Caco-2 (cell line): ENCODE measurements around the gene YY1. TPM values are rescaled to one million over a fixed set of nuclear protein-coding genes. Genes with fewer than 3 reads are reported as not detected.

Source experiments
- BruUV-seq: library from RNA; stranded (reverse); fragments of 400-500 nt; replicated peaks from 2 replicates; lab custom pipeline; 2021; lab: Mats Ljungman, UMichigan
- CTCF ChIA-PET: fragments of 300-600 bp; sonication (Branson Sonifier 250); formaldehyde crosslinking; loops from one replicate; lab custom pipeline; 2022; ENCODE audit warnings: antibody characterized with exemption; lab: Charles Lee
- POLR2A ChIA-PET: fragments of 300-600 bp; sonication (Branson Sonifier 250); formaldehyde crosslinking; loops from one replicate; lab custom pipeline; 2022; ENCODE audit warnings: antibody characterized with exemption; lab: Charles Lee
- DNase-seq, 2 experiments: peaks; one replicate each; pipeline versions ENCODE4 v3.0.0 to v3.0.0-alpha.2; 2020 to 2022
- H3K27me3 ChIP-seq: replicated peaks from 2 replicates; pipeline ENCODE4 v1.6.0; 2011; ENCODE audit warnings: low read length; ENCODE audit not compliant: control insufficient read depth, insufficient read depth
- H3K36me3 ChIP-seq: 2 replicates; pipeline ENCODE4 v1.5.1; 2011; ENCODE audit warnings: low read length; ENCODE audit not compliant: control insufficient read depth, insufficient read depth
- H3K4me1 ChIP-seq: fragments of 250-450 bp; sonication (Bioruptor Pico); 2 replicates; pipeline ENCODE4 v1.5.1; 2020; ENCODE audit warnings: mild to moderate bottlenecking
- H3K4me3 ChIP-seq: 2 replicates; pipeline ENCODE4 v1.5.1; 2011; ENCODE audit warnings: low read depth, mild to moderate bottlenecking, control low read depth, low read length
- H3K9me3 ChIP-seq: fragments of 250-450 bp; sonication (Bioruptor Pico); 2 replicates; pipeline ENCODE4 v1.5.1; 2020; ENCODE audit warnings: mild to moderate bottlenecking, moderate library complexity
- H3K27ac Mint-ChIP-seq: one replicate; pipeline ENCODE4 v1.8.0; 2022; ENCODE audit warnings: mixed read lengths; ENCODE audit not compliant: unreplicated experiment
- H3K27me3 Mint-ChIP-seq: one replicate; pipeline ENCODE4 v1.8.0; 2022; ENCODE audit warnings: mixed read lengths; ENCODE audit not compliant: insufficient read depth, unreplicated experiment
- H3K36me3 Mint-ChIP-seq: one replicate; pipeline ENCODE4 v1.8.0; 2022; ENCODE audit warnings: mild to moderate bottlenecking, mixed read lengths; ENCODE audit not compliant: insufficient read depth, unreplicated experiment
- H3K4me1 Mint-ChIP-seq: one replicate; pipeline ENCODE4 v1.8.0; 2022; ENCODE audit warnings: low read depth, mixed read lengths; ENCODE audit not compliant: unreplicated experiment
- H3K4me3 Mint-ChIP-seq: one replicate; pipeline ENCODE4 v1.8.0; 2022; ENCODE audit warnings: mild to moderate bottlenecking, moderate library complexity, mixed read lengths; ENCODE audit not compliant: unreplicated experiment
- H3K9me3 Mint-ChIP-seq: one replicate; pipeline ENCODE4 v1.8.0; 2022; ENCODE audit warnings: mixed read lengths; ENCODE audit not compliant: unreplicated experiment
- intact Hi-C: fragments of 100-400 bp; cut with micrococcal nuclease; formaldehyde crosslinking; loops from one replicate; pipeline ENCODE4 v1.10.0; 2022; ENCODE audit not compliant: unreplicated experiment
- total RNA-seq: library from RNA; stranded (reverse); gene quantifications from 2 replicates; pipeline ENCODE4 v1.2.3, GENCODE V29; 2022
- TF ChIP-seq, protein P1 (sequence below), 2 experiments: fragments of 200-600 bp in 1 of 2; IDR thresholded peaks; 1 replicate in 1 of 2; 2 replicates in 1 of 2; pipeline versions ENCODE4 v1.5.1 to v1.8.0; 2011 to 2022; ENCODE audit warnings: antibody characterized with exemption in 1 of 2, control low read depth in 1 of 2, inconsistent platforms in 1 of 2, low read depth in 1 of 2, low read length in 1 of 2, mild to moderate bottlenecking in 1 of 2, moderate library complexity in 1 of 2; ENCODE audit not compliant: insufficient read depth in 1 of 2, severe bottlenecking in 1 of 2, unreplicated experiment in 1 of 2

The YY1 gene
- total RNA-seq, 1 experiment from 2014 or later, result 94.1 TPM

DNA sequence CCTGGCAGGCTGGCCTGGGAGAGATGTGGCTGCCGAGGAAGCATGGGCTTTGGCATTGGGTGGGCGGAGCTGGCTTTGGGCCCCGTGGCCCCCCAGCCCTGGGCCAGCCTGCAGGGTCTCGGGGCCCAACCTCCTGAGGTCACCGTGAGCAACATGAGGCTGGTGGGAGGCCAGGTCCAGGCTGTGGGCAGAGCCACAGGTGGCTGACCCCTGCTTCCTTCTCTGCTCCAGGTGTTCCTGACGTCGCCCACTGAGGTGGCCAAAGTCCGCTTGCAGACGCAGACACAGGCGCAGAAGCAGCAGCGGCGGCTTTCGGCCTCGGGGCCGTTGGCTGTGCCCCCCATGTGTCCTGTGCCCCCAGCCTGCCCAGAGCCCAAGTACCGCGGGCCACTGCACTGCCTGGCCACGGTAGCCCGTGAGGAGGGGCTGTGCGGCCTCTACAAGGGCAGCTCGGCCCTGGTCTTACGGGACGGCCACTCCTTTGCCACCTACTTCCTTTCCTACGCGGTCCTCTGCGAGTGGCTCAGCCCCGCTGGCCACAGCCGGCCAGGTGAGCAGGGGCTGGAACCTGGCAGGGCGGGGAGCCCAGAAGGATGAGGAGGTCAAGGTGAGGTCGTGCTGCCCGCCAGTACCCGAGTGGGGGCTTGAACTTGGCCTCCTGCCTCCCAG is 89.7 kb downstream of the YY1 start:
- H3K4me1 ChIP-seq, result peaks cover 6% of the 10 kb centered on the region; the same call in 1 of the 2 replicates
- H3K4me3 Mint-ChIP-seq, result no peak overlapping the region
- no peaks in the 10 kb centered on the region for H3K36me3 ChIP-seq
- H3K4me1 Mint-ChIP-seq, result no peaks in the 10 kb centered on the region
- intact Hi-C loops, result no loop called here
- CTCF ChIA-PET, result no interaction called here
- H3K9me3 Mint-ChIP-seq, result no peaks in the 10 kb centered on the region
- peaks cover 9% of the 10 kb centered on the region for H3K36me3 Mint-ChIP-seq
- no peak for DNase-seq
- H3K27me3 Mint-ChIP-seq, result no peaks in the 10 kb centered on the region
- H3K27me3 ChIP-seq, result no peaks in the 10 kb centered on the region
- no TSS peak for BruUV-seq
- POLR2A ChIA-PET, result no interaction called here
- no peak overlapping the region for H3K4me3 ChIP-seq
- H3K27ac Mint-ChIP-seq, result no peak overlapping the region
- no peaks in the 10 kb centered on the region for H3K9me3 ChIP-seq
- TF ChIP-seq, protein P1, sequence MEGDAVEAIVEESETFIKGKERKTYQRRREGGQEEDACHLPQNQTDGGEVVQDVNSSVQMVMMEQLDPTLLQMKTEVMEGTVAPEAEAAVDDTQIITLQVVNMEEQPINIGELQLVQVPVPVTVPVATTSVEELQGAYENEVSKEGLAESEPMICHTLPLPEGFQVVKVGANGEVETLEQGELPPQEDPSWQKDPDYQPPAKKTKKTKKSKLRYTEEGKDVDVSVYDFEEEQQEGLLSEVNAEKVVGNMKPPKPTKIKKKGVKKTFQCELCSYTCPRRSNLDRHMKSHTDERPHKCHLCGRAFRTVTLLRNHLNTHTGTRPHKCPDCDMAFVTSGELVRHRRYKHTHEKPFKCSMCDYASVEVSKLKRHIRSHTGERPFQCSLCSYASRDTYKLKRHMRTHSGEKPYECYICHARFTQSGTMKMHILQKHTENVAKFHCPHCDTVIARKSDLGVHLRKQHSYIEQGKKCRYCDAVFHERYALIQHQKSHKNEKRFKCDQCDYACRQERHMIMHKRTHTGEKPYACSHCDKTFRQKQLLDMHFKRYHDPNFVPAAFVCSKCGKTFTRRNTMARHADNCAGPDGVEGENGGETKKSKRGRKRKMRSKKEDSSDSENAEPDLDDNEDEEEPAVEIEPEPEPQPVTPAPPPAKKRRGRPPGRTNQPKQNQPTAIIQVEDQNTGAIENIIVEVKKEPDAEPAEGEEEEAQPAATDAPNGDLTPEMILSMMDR (IDR thresholded peaks at IDR 0.05; ENCODE audit: insufficient read depth in 1 of 2, low read depth in 1 of 2, low read length in 1 of 2, severe bottlenecking in 1 of 2, unreplicated experiment in 1 of 2), result no peak

GRCh38 chr14:100329233-100330006 is 90.5 kb downstream of the YY1 start:
- Histone ChIP-seq H3K27me3 (no peaks in the 10 kb centered on the region), H3K36me3 (no peaks in the 10 kb centered on the region), H3K4me3 (no peak overlapping the region), H3K4me1 (peaks cover 6% of the 10 kb centered on the region; the same call in 1 of the 2 replicates), H3K9me3 (no peaks in the 10 kb centered on the region)
- CTCF ChIA-PET, result no interaction called here
- no peaks in the 10 kb centered on the region for H3K4me1 Mint-ChIP-seq
- BruUV-seq, result no TSS peak
- TF ChIP-seq, protein P1 (IDR thresholded peaks at IDR 0.05; ENCODE audit: insufficient read depth in 1 of 2, low read depth in 1 of 2, low read length in 1 of 2, severe bottlenecking in 1 of 2, unreplicated experiment in 1 of 2), result no peak
- no peak overlapping the region for H3K27ac Mint-ChIP-seq
- peaks cover 14% of the 10 kb centered on the region for H3K36me3 Mint-ChIP-seq
- intact Hi-C loops, result no loop called here
- no peaks in the 10 kb centered on the region for H3K9me3 Mint-ChIP-seq
- POLR2A ChIA-PET, result no interaction called here
- no peak for DNase-seq
- no peak overlapping the region for H3K4me3 Mint-ChIP-seq
- H3K27me3 Mint-ChIP-seq, result no peaks in the 10 kb centered on the region

GRCh38 chr14:100330007-100330344 is 91.0 kb downstream of the YY1 start:
- Histone ChIP-seq H3K36me3 (no peaks in the 10 kb centered on the region), H3K4me3 (no peak overlapping the region), H3K9me3 (no peaks in the 10 kb centered on the region), H3K4me1 (peaks cover 6% of the 10 kb centered on the region; the same call in 1 of the 2 replicates), H3K27me3 (no peaks in the 10 kb centered on the region)
- TF ChIP-seq, protein P1 (IDR thresholded peaks at IDR 0.05; ENCODE audit: insufficient read depth in 1 of 2, low read depth in 1 of 2, low read length in 1 of 2, severe bottlenecking in 1 of 2, unreplicated experiment in 1 of 2), result no peak
- ChIA-PET CTCF (no interaction called here), POLR2A (no interaction called here)
- no TSS peak for BruUV-seq
- H3K27ac Mint-ChIP-seq, result no peak overlapping the region
- H3K4me1 Mint-ChIP-seq, result no peaks in the 10 kb centered on the region
- intact Hi-C loops, result no loop called here
- no peak overlapping the region for H3K4me3 Mint-ChIP-seq
- no peak for DNase-seq
- H3K36me3 Mint-ChIP-seq, result peaks cover 14% of the 10 kb centered on the region
- H3K27me3 Mint-ChIP-seq, result no peaks in the 10 kb centered on the region
- H3K9me3 Mint-ChIP-seq, result no peaks in the 10 kb centered on the region
